DMS153 treated with DMSO at 0.1 percent for 48 hours (cell line): ENCODE measurements around the gene MRPL41.
"Not testable (repeated sequence)": the region's sequence is repeated elsewhere in the genome, so short reads cannot be mapped to it uniquely, and the experiment has no call there.

ENCODE experiments used
- DNase-seq: peaks from one replicate; lab custom pipeline; 2025; ENCODE audit not compliant: unreplicated experiment; lab: John Stamatoyannopoulos, UW

Gene MRPL41

DNA sequence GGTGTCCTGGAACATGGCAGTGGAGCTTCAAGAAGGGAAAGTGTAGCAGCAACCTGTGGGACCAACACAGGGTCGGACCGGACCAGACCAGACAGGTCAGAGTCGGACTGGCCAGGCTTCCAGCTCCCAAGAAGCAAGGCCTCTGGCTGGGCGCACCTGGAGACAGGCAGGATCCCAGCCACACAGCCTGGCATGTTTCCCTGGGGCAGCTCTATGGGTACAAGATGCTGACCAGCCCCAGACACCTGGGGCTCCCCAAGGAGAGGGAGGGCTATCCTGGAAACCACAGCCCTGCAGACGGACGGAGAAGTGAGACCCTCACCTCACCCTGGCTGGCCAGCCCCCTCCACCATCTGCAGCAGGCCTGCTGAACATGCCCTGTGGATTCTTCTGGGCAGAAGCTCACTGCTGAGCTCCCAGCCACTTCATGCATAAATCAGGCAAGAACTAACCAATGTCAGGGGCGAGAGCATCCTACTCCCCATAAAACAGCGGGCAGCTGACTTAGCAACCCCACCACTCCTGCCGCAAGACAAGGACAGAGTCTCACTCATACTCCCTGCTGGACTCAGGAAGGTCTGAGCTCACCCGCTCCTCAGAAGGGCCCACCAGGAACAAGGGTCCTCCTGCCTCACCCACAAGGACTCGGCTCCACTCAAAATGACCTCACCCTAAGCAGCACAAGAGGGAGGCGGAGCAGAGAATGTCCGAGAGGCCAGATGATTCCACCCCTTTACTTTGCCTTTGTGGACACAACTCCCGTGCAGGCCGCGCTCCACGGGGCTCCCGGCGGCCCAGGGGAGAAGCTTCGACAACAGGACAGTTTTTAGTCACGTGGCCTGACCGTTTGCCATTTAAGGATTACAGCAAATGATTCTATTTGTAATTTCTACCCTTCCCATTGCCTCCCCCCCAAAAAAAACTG, 29.9 kb downstream of the MRPL41 start:
- no peak for DNase-seq

DNA sequence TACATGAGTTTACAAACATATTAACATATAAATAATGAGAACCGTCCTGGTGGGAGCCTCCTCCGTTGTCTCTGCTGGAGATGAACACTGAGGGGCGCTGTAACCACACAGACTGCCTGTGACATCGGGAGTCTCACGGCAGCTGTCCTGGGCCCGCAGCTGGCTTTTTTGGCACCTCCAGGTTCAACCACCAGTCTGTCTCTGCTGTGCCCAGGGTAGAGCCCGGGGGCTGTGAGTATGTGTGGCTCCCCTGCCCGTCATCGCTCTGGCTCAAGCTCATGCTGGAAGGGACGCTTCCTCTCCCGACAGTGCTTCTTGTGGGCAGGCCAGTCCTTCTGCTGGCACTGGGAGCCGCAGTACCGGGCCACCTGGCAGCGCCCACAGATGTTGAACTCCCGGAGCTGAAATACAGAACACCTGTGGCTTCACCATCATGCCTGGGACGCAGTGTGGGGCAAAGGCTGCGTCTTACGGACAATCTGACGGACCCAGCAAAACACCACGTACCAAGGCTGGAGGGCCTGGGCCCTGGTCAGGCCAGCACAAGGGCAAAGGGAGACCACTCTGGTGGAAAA, 30.7 kb downstream of the MRPL41 start:
- no peak for DNase-seq

DNA sequence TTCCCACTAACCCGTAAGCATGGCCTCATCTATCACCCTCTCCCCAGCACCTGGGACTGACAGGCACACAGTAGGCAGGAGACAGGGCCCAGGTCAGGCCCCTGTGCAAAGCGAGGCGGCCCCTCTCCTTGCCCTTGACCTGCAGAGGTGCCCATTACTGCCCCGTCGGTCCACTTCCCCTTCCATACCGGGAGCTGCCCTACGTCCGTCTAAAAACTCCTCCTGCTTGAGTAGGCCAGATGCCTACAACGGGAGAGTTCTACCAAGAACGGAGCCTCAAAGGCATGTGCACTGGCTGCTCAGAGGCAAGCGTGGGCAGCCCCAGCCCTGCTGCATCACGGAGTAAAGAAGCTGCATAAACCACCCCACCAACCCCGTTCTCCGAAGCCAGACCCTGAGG, 31.7 kb downstream of the MRPL41 start:
- DNase-seq = no peak

DNA sequence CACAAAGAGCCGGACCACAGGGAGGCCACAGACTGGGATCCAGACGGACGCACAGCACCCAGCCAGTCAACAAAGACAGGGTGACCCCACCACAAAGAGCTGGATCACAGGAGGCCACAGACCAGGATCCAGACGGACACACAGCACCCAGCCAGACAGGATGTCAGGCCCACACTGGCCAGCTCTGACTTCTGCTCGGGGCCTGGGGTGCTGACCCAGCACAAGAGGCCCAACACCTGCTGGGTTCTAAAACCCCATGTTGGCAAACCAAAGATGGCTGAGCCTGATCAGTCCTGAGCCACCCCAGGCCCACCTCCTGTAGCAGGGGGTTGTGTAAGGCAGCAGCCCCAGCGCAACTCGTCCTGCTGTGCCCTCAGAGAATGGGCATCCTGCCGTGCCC, 32.3 kb downstream of the MRPL41 start:
- no peak for DNase-seq

DNA sequence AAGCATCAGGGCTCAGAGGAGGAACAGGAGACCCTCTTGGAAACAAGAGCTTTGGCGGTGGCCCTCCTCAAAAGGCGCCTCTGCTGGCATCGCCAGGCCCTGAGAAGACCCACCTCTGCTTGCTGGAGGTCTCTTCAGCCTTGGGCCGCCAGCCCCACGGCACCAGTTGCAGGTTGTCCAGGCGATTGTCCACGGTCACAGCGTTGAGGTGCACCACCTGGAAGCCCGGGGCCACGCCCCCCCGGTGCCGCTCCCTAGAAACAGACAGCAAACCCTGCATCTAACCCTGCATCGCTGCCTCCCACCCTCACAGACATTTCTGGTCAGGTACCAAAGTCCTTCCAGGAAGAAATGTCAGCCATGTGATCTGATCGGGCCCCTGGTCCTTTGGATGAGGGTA, 35.2 kb downstream of the MRPL41 start:
- DNase-seq = no peak

DNA sequence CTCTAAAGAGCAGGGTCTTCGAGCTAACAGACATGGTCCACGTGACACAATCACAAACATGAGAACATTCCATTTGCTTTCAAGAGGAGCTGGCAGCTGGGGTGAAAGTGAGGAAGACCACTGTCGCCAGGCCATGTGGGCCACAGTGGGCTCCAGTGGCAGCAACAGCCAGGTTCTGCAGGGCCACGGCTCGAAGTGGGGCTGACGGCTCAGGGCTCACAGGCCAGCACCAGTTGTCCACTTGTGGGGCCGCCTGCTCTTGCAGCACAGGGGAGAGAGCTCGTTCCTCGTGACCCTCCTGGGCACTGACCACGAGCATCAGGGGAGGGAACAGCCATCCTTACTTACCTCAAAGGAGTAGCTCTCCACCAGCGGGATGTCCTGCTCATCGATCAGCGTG, 36.6 kb downstream of the MRPL41 start:
- no peak for DNase-seq

DNA sequence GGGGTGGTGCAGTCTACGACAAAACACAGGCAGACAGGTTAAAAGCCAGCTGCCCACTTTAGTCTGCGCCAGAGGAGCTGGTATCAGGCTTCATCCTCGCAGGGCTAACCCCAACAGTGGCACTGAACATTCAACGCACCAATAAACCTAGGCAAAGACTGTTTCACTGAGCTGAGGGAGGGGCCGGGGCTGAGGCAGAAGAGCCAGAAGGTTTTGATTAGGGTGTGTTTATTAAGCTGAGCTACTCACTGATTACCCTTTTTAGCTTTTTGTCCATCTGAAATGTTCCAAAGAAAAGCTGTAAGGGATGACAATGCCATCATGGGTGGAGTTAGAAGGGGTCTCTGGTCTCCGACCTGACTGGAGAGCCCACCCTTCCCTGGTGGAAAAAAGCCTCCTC, 37.2 kb downstream of the MRPL41 start:
- no peak for DNase-seq

DNA sequence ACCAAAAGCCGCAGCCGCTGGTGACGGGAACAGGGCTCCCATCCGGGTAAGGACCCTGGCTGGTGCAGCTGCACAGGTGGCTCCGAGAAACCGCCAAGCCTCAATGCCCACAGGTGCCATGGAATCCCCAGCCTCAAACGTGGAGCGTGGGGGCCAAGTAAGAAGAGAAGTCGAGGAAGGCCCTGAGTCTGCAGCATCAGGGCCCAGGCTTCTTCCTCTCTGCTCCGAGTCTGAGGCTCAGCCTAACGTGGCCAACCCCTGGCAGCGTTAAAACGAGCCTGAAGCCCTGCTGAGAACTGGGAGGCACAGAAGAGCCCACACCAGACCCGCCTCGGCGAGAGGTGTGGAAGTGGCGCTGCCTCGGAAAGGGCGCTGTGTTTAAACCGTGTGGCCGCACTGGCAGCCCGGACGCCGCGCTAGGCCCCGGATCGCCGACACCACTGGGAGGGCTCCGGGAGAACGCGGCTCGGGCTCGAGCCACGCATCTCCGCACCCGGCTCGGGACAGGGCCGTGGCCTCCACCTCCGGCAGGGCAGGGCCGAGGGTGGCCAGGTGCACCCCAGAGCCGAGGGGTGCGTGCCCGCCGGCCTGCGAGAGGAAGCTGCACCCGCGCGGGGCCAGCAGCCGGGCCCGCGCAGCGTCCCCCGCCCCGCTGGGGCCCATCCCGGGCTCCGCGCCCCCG, 37.9 kb downstream of the MRPL41 start:
- DNase-seq = no peak

DNA sequence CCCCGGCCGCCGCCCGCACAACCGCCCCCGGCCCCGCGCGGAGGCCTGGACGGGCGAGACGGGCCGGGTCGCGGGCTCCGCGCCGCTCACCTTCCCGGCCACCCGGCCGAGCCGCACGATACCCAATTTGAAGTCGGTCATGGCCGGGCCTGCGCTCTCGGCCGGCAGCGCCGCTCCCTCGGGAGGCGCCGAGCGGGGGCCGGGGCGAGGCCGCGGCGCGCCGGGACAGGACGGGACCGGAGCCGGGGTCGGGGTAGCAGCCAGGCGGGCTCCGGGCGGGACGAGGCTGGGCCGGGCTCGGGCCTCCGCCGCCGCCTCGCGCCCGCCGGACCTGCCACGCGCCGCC, 38.4 kb downstream of the MRPL41 start:
- DNase-seq = no peak

DNA sequence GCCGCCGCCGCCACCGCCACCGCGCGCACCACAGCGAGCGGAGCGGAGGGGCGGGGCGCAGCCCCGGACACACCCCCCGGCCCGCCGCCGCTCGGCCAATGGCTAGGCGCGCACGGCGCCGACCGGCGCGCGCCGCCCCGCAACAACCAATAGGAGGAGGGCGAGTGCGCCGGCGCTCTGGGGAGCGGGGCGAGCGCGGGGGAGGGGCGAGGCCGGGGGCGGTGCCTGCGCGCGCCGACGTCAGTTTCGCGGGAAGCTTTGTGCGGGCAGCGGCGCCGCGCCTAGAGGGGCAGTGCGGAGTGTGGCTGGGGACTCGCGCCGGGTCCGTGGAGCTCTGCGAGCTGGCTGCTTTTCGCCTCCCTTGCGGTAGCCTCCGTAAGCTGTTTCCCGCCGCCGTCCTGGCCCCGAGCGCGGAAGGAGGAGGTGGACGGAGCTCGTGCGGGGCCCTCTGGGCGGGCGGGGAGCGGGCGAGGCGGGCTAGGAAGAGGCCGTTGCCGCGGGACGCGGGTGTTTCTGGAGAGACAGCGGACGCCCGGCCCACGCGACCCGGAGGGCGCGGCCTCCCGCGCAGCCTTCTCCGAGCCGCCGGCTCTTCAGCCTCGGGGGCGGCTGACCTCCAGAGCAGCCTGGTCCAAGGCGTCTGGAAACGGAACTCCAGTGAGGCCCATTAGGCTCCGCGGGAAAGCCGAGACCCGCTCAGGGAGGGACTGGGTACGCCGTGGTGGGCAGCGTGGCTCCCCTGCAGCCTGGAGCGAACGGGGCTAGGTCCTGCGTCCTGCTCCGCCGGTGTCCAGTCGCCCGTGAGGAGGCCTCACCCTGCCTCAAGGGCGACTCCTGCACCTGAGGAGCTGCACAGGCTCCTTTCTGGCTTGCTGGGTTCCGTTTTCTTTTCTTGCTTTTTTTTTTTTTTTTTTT, 39.0 kb downstream of the MRPL41 start, which contains the start of gene ZMYND19:
Gene ZMYND19, minus strand, starts transcription at position 44 of the 915 bp plus-strand sequence. CDS start 249 bp downstream, outside the sequence.
- peak; percentile 63 for DNase-seq

DNA sequence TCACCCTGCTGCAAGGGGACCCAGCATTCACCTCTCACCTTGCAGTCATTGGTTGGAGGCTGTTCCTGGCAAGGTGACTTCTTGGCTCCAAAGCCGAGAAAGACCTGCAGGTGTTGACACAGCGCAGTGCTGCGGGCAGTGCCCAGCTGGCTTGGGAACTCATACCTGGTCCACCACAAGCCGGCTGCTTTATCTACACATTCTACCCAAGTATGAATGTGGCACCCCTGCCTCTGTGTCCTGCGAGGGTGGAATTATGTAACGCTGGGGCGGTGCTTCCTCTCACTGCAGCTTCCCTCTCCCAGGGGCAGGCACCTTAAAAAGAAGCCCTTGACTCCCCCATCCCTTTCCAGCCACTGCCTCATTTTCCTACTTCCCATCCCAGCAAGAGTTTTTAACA, 41.1 kb downstream of the MRPL41 start:
- DNase-seq = no peak

DNA sequence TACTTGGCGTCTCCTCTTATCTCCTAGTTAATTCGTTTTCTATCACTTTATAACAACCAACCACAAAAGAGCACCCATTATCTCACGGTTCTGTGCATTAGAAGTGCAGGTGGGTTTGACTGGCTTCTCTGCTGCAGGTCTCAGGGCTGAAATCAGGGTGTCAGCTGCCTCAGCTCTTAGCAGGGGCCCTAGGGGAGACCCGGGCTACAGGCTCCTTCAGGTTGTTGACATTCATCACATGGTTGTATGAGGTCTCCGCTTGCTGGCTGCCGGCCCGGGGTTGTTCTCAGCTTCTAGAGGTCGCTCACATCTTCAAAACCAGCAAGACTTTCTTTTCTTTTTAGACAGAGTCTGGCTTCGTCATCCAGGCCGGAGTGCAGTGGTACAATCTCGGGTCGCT, 41.5 kb downstream of the MRPL41 start:
- DNase-seq = no peak

DNA sequence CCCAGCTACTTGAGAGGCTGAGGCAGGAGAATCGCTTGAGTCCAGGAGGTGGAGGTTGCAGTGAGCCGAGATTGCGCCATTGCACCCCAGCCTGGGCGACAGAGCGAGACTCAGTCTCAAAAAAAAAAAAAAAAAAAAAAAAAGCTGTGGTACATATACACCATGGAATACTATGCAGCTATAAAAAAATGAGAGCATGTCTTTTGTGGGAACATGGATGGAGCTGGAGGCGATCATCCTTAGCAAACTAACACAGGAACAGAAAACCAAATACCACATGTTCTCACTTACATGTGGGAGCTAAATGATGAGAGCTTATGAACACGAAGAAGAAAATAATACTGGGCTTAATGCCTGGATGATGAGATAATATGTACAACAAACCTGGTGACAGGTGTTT, 44.9 kb downstream of the MRPL41 start:
- not testable (repeated sequence) for DNase-seq

DNA sequence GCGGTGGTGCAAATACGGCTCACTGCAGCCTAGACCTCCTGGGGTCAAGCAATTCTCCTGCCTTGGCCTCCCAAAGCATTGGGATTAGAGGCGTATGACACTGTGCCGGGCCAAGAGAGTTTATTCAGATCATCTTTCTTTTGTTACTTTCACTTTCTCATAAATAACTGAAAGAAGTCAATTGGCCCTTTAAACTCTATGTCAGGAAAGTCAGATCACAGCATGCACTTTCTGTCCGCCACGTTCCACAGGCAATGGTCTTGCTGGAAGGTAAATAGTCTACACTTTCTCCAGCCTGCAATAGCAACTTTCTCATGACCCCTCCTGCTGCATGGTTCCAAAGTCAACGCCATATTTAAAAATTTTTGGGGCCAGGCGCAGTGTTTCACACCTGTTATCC, 47.3 kb downstream of the MRPL41 start:
- no peak for DNase-seq
